Measurements from ENCODE around the gene NUP88. TPM values are rescaled to one million over a fixed set of nuclear protein-coding genes. Genes with fewer than 3 reads are reported as not detected.
"Not testable (repeated sequence)": the region's sequence is repeated elsewhere in the genome, so short reads cannot be mapped to it uniquely, and the experiment has no call there.

Gene NUP88
- 10 to 100 TPM; 36.0 to 60.2 (median 45.0) TPM for polyA plus RNA-seq

DNA sequence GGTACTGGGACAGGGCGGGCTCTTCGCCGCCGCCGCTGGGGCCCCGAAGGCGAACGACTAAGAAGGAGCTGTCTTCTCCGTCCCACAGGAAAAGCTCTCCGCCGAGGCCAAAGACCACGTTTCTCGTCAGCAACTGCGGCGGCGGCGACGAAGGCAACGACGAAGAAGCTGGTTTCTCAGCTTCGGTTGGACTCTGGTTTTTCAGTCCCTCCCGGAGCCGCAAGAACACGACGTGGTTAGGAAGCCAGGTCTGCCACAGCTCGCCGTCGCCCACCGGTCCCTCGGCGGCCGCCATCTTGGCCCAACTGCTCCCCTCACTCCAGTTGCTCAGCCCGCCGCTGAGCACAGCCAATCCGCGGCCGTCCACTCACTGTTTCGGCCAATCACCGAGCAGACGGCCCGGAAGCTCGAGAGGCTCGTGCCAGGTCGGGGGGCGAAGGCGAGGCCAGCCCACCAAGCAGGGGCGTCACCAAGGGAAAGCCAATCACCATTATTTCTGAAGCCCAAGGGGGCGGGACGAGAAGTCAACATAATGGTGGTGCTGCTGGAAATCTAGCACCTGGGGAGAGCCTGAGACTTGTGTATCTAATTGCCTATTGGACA is at the start of gene NUP88:
Gene NUP88, minus strand, starts transcription at position 307 of the 603 bp plus-strand sequence. Its CDS starts 12 bp downstream, at position 295.
- no peak within 1 kb of the TSS for H3K27ac ChIP-seq (ENCODE audit: low read depth, low read length)
- 0 to 1% (median 1%) methylated on average over 49 of the region's 49 CpGs for WGBS, 3 donors

DNA sequence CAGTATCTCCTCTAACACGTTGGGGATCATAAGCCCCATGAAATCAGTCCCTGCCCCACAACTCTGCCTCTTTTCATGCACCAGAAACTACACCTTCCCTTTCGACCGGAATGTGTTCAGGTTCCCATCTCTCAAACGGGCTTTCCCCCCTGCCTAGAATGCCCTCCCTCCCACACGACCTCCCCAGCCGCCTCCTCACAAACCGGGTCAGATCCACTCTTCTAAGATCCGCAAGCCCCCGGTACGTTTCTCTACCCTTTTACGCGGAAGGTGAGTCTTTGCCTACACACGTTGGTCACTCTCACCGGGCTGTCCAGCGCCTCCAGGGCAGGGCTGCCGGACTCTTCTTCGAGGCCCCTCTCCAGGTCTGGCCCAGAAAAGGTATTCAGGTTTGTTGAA is 48.6 kb upstream of the NUP88 start:
- H3K27ac ChIP-seq (ENCODE audit: low read depth, low read length) = no peak overlapping the region
- 0 to 1% (median 0%) methylated on average over 17 of the region's 17 CpGs for WGBS, 3 donors

- no peak overlapping the region for H3K27ac ChIP-seq (ENCODE audit: low read depth, low read length)
- 4 to 12% (median 11%) methylated on average over 8 of the region's 8 CpGs for WGBS, 3 donors
These were observed 48.0 kb upstream of the NUP88 start for GRCh38 chr17:5467416-5467815.

GRCh38 chr17:5466295-5466694 is 46.8 kb upstream of the NUP88 start:
- WGBS, 3 donors = 79 to 93% (median 90%) methylated on average over 4 of the region's 4 CpGs
- no peak overlapping the region for H3K27ac ChIP-seq (ENCODE audit: low read depth, low read length)

GRCh38 chr17:5464717-5465507 is 45.5 kb upstream of the NUP88 start:
- no peak overlapping the region for H3K27ac ChIP-seq (ENCODE audit: low read depth, low read length)
- 82 to 85% (median 84%) methylated on average over 10 of the region's 10 CpGs for WGBS, 3 donors

- WGBS, 3 donors = 87 to 92% (median 90%) methylated on average over 8 of the region's 8 CpGs
These were observed 27.3 kb upstream of the NUP88 start for GRCh38 chr17:5446786-5447185.

GRCh38 chr17:5444209-5444608 is 24.7 kb upstream of the NUP88 start:
- 93 to 96% (median 94%) methylated on average over 22 of the region's 22 CpGs for WGBS, 3 donors

More at GRCh38 chr17:5446786-5447185, 27.3 kb upstream of the NUP88 start:
- H3K27ac ChIP-seq (ENCODE audit: low read depth, low read length) = no peak overlapping the region

GRCh38 chr17:5443728-5444127 is 24.3 kb upstream of the NUP88 start:
- H3K27ac ChIP-seq (ENCODE audit: low read depth, low read length) = no peak overlapping the region
- 95 to 96% (median 96%) methylated on average over 6 of the region's 6 CpGs for WGBS, 3 donors

More at GRCh38 chr17:5444209-5444608, 24.7 kb upstream of the NUP88 start:
- H3K27ac ChIP-seq (ENCODE audit: low read depth, low read length) = no peak overlapping the region

DNA sequence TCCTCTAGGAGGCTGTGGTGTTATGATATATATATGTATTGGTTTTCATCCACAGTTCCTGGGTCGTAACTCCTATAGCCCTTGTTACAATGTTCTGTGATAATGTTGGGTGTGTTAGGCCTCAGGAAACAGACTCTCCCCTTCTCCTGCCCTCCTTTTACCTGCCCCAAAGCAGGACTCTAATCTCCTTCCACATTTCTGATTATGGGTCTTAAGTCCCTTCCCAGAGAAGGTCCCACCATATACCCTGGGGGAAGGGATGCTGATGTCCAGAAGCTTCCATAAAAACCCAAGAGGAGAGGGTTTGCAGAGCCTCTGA is 19.9 kb upstream of the NUP88 start:
- no peak overlapping the region for H3K27ac ChIP-seq (ENCODE audit: low read depth, low read length)
- 6 to 21% (median 15%) methylated on average over 1 of the region's 1 CpG for WGBS, 3 donors

GRCh38 chr17:5438716-5439445 is 19.4 kb upstream of the NUP88 start, which contains the start of gene C1QBP:
C1QBP (minus strand) TSS chr17:5439155; CDS start chr17:5439073, 82 bp downstream.
- peak within 1 kb of the TSS; percentile 4 for H3K27ac ChIP-seq (ENCODE audit: low read depth, low read length)
- WGBS, 3 donors = 0 to 1% (median 0%) methylated on average over 61 to 75 of the region's 75 CpGs

DNA sequence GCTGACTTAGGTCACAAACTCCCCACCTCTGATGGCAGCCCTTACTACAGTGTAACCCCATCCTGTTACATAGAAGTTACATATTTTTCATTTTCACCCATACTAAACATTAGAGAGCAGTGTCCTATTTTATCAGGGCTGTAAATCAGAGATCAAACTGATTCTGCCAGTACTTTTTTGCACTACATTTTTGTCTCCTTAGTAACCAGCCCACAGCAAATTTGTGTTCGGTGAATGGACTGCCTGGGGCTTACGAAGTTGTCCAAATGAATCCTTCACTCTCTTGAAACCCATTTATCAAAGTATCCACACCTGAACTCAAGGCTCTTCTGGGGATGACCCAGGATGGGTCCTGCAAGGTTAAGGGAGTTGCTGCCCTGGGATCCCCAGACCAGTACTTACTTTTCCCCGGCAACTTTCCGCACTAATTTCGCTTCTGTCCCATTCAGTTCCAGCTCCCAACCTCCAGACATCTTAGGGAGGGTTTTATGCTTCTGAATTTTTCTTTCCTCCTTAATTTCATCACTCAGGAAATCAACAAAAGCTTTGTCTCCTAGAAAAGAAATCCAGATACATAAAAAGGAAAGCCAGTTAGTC is 18.4 kb upstream of the NUP88 start:
- H3K27ac ChIP-seq (ENCODE audit: low read depth, low read length) = no peak overlapping the region
- 44 to 67% (median 67%) methylated on average over 5 of the region's 5 CpGs for WGBS, 3 donors

- 87 to 90% (median 87%) methylated on average over 9 of the region's 12 CpGs for WGBS, 3 donors
- H3K27ac ChIP-seq (ENCODE audit: low read depth, low read length) = not testable (repeated sequence)
These were observed 16.4 kb upstream of the NUP88 start for GRCh38 chr17:5435781-5436315.

DNA sequence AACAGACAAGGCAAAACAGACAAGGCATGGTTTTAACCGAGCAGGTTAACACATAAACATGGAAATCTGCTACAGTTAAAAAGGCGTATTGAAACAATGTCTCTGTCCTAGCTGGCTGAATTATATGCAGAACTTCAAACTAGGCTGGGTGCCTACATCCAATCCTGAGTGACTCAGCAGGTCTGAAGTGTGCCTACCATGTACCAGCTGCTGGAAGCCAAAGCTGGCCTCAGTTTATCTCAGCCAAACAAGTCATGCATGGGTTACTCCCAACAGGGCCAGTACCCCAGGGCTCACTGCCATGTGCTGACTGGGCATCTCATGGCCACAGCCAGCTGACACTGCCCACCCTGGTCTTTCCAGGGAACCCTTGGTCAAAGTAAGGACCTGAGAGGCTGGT is 15.5 kb upstream of the NUP88 start:
- WGBS, 3 donors = 92 to 98% (median 92%) methylated on average over 2 of the region's 2 CpGs
- H3K27ac ChIP-seq (ENCODE audit: low read depth, low read length) = no peak overlapping the region

DNA sequence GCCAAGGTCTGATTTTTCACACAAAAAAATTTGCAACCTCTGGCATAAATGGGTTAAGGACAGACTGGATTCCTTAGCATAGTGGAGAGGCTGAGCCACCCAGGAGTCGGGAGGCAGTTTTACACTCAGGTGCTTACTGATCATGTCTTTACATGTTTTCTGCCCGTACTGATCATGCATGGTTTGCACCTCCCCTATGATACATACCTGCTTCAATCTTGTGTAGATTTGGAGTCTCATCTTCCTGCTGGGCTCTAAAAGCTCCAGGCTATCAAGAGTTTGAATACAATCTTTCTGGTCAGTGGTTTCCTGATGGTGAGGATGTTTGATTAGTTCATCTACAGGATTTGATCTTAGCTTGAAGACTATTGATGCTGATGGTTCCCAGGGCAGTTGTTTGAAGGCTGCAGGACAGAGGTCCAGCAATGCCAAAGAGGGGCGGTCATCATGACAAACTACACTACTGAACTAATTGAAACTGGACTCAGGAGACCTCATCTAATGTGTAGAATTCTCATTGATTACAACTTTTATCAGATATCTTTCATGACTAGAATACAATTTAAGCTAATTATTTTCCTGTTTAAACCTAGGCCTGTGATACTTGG is 12.6 kb upstream of the NUP88 start:
- 68 to 84% (median 80%) methylated on average over 3 of the region's 3 CpGs for WGBS, 3 donors
- no peak overlapping the region for H3K27ac ChIP-seq (ENCODE audit: low read depth, low read length)

DNA sequence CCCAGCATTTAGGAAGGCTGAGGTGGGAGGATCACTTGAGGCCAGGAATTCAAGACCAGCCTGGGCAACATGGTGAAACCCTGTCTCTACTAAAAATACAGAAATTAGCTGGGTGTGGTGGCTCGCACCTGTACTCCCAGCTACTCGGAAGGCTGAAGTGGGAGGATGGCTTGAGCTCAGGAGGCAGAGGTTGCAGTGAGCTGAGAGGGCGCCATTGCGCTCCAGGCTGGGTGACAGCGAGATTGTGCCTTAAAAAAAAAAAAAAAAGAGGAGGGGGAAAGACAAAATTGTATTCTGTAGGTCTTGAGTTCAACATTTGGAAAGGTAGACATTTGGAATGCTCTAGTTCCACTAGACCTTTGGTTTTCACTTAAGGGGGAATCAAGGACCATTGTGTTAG is 11.8 kb upstream of the NUP88 start:
- H3K27ac ChIP-seq (ENCODE audit: low read depth, low read length) = not testable (repeated sequence)
- WGBS, 3 donors = 81 to 86% (median 82%) methylated on average over 5 of the region's 5 CpGs

DNA sequence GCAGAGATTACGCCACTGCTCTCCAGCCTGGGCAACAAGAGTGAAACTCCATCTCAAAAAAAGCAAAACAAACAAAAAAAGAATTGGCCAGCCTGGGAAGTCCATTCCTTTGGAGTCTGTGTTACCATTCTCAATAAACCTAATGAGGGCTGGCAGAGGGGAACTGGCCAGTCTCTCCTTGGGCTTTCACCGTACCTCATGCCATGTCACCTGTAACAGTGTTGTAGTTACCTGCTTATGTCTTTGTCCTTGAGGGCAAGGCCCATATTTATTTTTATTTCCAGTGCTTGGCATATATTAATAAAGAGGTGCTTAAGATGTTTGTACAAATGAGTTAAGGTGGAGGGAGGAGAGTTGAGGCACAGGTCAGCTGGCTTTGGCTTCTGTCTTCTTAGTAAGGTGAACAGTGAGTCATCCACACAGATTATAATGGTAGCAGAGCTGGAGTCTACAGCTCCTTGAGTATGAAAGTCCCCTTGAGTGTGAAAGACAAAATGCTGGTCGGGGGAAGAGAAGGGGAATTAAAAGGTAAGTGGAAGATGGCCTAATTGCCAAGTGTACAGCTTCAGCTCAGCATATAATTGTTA is 11.0 kb upstream of the NUP88 start:
- 89 to 96% (median 89%) methylated on average over 3 of the region's 3 CpGs for WGBS, 3 donors
- no peak overlapping the region for H3K27ac ChIP-seq (ENCODE audit: low read depth, low read length)

- H3K27ac ChIP-seq (ENCODE audit: low read depth, low read length) = no peak overlapping the region
- 63 to 76% (median 76%) methylated on average over 3 of the region's 3 CpGs for WGBS, 3 donors
These were observed 9.9 kb upstream of the NUP88 start for GRCh38 chr17:5429191-5429887.

Measured in adipose tissue (tissue), 3 donors.